RCC 7860 (cell line): ENCODE results near the gene IBA57.
"Not testable (repeated sequence)": the region's sequence is repeated elsewhere in the genome, so short reads cannot be mapped to it uniquely, and the experiment has no call there.

Experiments used
- DNase-seq: peaks from one replicate; pipeline ENCODE4 v3.0.0-alpha.2; 2015; ENCODE audit warnings: low spot score
- FAIRE-seq: peaks from 2 replicates; lab custom pipeline; 2012; peaks lifted over from hg19 to GRCh38; lab: Jason Lieb, UNC

Gene IBA57

GRCh38 chr1:228210712-228211530 is 45.3 kb downstream of the IBA57 start:
- DNase-seq (no peak), FAIRE-seq (no peak)

- FAIRE-seq (no peak), DNase-seq (no peak)
Measured at GRCh38 chr1:228211531-228212414, 46.2 kb downstream of the IBA57 start.

- no peak for FAIRE-seq
- DNase-seq: no peak
Measured at GRCh38 chr1:228212415-228212965, 46.9 kb downstream of the IBA57 start.

- DNase-seq (peak; percentile 66), FAIRE-seq (no peak)
Measured at GRCh38 chr1:228212966-228213844, 47.6 kb downstream of the IBA57 start.

- DNase-seq: no peak
- FAIRE-seq: no peak
Measured at GRCh38 chr1:228213917-228214808, 48.6 kb downstream of the IBA57 start.

GRCh38 chr1:228214921-228215662 is 49.5 kb downstream of the IBA57 start:
- DNase-seq: no peak
- no peak for FAIRE-seq

GRCh38 chr1:228215663-228216116 is 50.1 kb downstream of the IBA57 start:
- FAIRE-seq (no peak), DNase-seq (no peak)

- FAIRE-seq (no peak), DNase-seq (no peak)
Measured at GRCh38 chr1:228216371-228217320, 51.0 kb downstream of the IBA57 start.

GRCh38 chr1:228217551-228218344 is 52.1 kb downstream of the IBA57 start:
- DNase-seq (no peak), FAIRE-seq (no peak)

- FAIRE-seq (no peak), DNase-seq (no peak)
Measured at GRCh38 chr1:228218513-228219244, 53.1 kb downstream of the IBA57 start.

- no peak for DNase-seq
- no peak for FAIRE-seq
Measured at GRCh38 chr1:228219245-228219961, 53.8 kb downstream of the IBA57 start.

GRCh38 chr1:228219962-228220780 is 54.6 kb downstream of the IBA57 start:
- FAIRE-seq (no peak), DNase-seq (no peak)

GRCh38 chr1:228221097-228221496 is 55.5 kb downstream of the IBA57 start:
- not testable (repeated sequence) for FAIRE-seq, DNase-seq

GRCh38 chr1:228222548-228222947 is 56.9 kb downstream of the IBA57 start:
- DNase-seq (no peak), FAIRE-seq (no peak)
